MCF 10A (cell line): ENCODE results near the gene TRIM8. TPM values are rescaled to one million over a fixed set of nuclear protein-coding genes. Genes with fewer than 3 reads are reported as not detected.
A peak's percentile ranks its signal among the peaks of the same experiment; 100 is the strongest.

Experiments
- BruUV-seq: library from RNA; stranded (reverse); fragments of 400-500 nt; replicated peaks from 2 replicates; lab custom pipeline; 2021; lab: Mats Ljungman, UMichigan
- CTCF ChIA-PET: fragments of 300-600 bp; sonication (Branson Sonifier 250); formaldehyde crosslinking; extraction: SDS; loops from one replicate; lab custom pipeline; 2021; ENCODE audit warnings: antibody characterized with exemption, inconsistent platforms; lab: Yijun Ruan, JAX
- POLR2A ChIA-PET: fragments of 300-600, 350-650 bp; sonication (Branson Sonifier 250); formaldehyde crosslinking; extraction: SDS; loops from one replicate; lab custom pipeline; 2020; ENCODE audit warnings: antibody characterized with exemption, inconsistent platforms; lab: Yijun Ruan, JAX
- DNase-seq: peaks from one replicate; pipeline ENCODE4 v3.0.0-alpha.2; 2018; ENCODE audit not compliant: unreplicated experiment
- H3K27ac Mint-ChIP-seq: one replicate; pipeline ENCODE4 v1.8.0; 2022; ENCODE audit warnings: mild to moderate bottlenecking, low read depth, mixed read lengths; ENCODE audit not compliant: unreplicated experiment
- H3K27me3 Mint-ChIP-seq: one replicate; pipeline ENCODE4 v1.8.0; 2022; ENCODE audit warnings: mixed read lengths; ENCODE audit not compliant: insufficient read depth, unreplicated experiment
- H3K36me3 Mint-ChIP-seq: one replicate; pipeline ENCODE4 v1.8.0; 2022; ENCODE audit warnings: mild to moderate bottlenecking, moderate library complexity, mixed read lengths; ENCODE audit not compliant: insufficient read depth, unreplicated experiment
- H3K4me1 Mint-ChIP-seq: one replicate; pipeline ENCODE4 v1.8.0; 2022; ENCODE audit warnings: mixed read lengths; ENCODE audit not compliant: insufficient read depth, unreplicated experiment
- H3K4me3 Mint-ChIP-seq: one replicate; pipeline ENCODE4 v1.8.0; 2022; ENCODE audit warnings: mild to moderate bottlenecking, moderate library complexity, mixed read lengths; ENCODE audit not compliant: unreplicated experiment
- H3K9me3 Mint-ChIP-seq: one replicate; pipeline ENCODE4 v1.8.0; 2022; ENCODE audit warnings: mixed read lengths; ENCODE audit not compliant: unreplicated experiment
- intact Hi-C: fragments of 100-400 bp; cut with micrococcal nuclease; formaldehyde crosslinking; loops from 2 replicates; pipeline ENCODE4 v1.14.1; 2022
- total RNA-seq: library from RNA; stranded (reverse); gene quantifications from 2 replicates; pipeline ENCODE4 v1.2.3, GENCODE V29; 2022
- TF ChIP-seq, protein P1 (sequence below): fragments of 200-600 bp; IDR thresholded peaks from one replicate; pipeline ENCODE4 v1.8.0; 2022; ENCODE audit warnings: antibody characterized with exemption, mild to moderate bottlenecking; ENCODE audit not compliant: unreplicated experiment

TRIM8 gene
- total RNA-seq, 1 experiment from 2014 or later, result 78.1 TPM

DNA sequence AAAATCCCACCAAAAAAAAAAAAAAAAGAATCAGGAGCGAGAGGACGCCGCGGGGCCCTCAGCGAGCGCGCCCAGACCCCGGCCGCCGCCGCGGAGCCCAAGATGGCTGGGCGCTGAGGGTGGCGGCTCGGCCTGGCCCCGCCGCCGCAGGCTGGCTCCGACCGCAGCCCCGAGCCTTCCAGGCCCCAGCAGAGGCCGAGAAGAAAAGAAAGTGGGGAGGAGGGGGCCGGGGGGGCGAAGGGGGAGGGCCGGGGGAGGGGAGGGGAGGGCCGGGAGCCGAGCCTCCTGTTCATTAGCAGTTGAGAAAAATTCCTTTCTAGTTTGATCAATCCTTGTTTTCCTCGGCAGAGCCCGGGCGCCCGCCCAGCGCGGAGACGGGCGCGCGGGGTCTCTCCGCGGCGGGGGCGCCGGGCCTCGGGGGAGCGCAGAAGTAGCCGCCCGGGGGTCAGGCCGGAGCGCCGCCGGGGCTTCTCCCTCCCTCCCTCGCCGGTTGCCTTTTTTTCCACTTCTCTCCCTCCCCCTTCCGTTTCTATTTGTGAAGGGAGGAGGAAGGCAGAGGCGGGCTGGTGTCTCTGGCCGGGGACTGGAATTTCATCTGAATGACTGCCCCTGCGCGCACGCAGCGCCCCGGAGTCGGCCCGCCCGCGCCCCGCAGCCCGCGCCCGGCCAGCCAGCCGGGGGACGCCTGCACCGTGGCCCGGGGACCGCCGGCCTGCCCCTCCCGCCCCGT lies 778 bp upstream of the TRIM8 start:
- H3K36me3 Mint-ChIP-seq, result peaks cover 17% of the 10 kb centered on the region
- H3K9me3 Mint-ChIP-seq, result no peaks in the 10 kb centered on the region
- no TSS peak for BruUV-seq
- intact Hi-C loops, result loop anchor here (5.0 kb wide), 1 partner anchor 46 kb away; no protein-coding TSS in a partner anchor
- peaks cover 21% of the 10 kb centered on the region for H3K4me1 Mint-ChIP-seq
- H3K4me3 Mint-ChIP-seq, result peak overlapping the region; percentile 90
- DNase-seq, result peak; percentile 69
- POLR2A ChIA-PET, result interaction anchor here (0.6 to 3.8 kb wide), 18 partner anchors 16 to 529 kb away, joined by 3 to 115 read pairs (median 6); partner anchors contain the start of genes ACTR1A, ARL3, NFKB2 and SFXN2
- peak overlapping the region; percentile 85 for H3K27ac Mint-ChIP-seq
- TF ChIP-seq, protein P1, sequence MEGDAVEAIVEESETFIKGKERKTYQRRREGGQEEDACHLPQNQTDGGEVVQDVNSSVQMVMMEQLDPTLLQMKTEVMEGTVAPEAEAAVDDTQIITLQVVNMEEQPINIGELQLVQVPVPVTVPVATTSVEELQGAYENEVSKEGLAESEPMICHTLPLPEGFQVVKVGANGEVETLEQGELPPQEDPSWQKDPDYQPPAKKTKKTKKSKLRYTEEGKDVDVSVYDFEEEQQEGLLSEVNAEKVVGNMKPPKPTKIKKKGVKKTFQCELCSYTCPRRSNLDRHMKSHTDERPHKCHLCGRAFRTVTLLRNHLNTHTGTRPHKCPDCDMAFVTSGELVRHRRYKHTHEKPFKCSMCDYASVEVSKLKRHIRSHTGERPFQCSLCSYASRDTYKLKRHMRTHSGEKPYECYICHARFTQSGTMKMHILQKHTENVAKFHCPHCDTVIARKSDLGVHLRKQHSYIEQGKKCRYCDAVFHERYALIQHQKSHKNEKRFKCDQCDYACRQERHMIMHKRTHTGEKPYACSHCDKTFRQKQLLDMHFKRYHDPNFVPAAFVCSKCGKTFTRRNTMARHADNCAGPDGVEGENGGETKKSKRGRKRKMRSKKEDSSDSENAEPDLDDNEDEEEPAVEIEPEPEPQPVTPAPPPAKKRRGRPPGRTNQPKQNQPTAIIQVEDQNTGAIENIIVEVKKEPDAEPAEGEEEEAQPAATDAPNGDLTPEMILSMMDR, result no peak
- no peaks in the 10 kb centered on the region for H3K27me3 Mint-ChIP-seq
- CTCF ChIA-PET, result interaction anchor here (0.6 kb wide), 2 partner anchors 68 to 79 kb away, joined by 3 to 4 read pairs; no protein-coding TSS in a partner anchor

DNA sequence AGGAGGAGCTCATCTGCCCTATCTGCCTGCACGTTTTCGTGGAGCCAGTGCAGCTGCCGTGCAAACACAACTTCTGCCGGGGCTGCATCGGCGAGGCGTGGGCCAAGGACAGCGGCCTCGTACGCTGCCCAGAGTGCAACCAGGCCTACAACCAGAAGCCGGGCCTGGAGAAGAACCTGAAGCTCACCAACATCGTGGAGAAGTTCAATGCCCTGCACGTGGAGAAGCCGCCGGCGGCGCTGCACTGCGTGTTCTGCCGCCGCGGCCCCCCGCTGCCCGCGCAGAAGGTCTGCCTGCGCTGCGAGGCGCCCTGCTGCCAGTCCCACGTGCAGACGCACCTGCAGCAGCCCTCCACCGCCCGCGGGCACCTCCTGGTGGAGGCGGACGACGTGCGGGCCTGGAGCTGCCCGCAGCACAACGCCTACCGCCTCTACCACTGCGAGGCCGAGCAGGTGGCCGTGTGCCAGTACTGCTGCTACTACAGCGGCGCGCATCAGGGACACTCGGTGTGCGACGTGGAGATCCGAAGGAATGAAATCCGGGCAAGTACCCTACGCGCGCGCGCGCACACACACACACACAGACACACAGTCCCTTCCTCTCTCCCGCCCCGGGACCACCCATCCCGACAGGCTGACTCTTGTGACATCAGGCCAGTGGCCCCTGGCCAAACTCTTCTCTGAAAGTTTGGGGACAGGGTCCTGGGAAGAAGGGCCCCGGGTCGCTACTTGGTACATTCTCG lies 538 bp downstream of the TRIM8 start:
- Mint-ChIP-seq H3K9me3 (no peaks in the 10 kb centered on the region), H3K27me3 (no peaks in the 10 kb centered on the region), H3K27ac (peak overlapping the region; percentile 98), H3K36me3 (peaks cover 23% of the 10 kb centered on the region), H3K4me3 (peak overlapping the region; percentile 90), H3K4me1 (peaks cover 25% of the 10 kb centered on the region)
- ChIA-PET CTCF (interaction anchor here (0.5 to 2.0 kb wide), 8 partner anchors 18 to 512 kb away, joined by 3 to 6 read pairs (median 4); partner anchors contain the start of genes ARL3, PPRC1 and SFXN2), POLR2A (interaction anchor here (0.5 to 3.8 kb wide), 36 partner anchors 14 to 1612 kb away, joined by 3 to 115 read pairs (median 5); partner anchors contain the start of genes ACTR1A, ARL3, FBXL15 and NFKB2)
- intact Hi-C loops, result loop anchor here (1.0 to 5.0 kb wide), 2 partner anchors 48 to 142 kb away; partner anchors contain the start of gene SUFU
- TF ChIP-seq, protein P1, result peak; percentile 50
- BruUV-seq, result no TSS peak
- peak; percentile 82 for DNase-seq

GRCh38 chr10:102645388-102645740 lies 1.1 kb downstream of the TRIM8 start:
- peaks cover 25% of the 10 kb centered on the region for H3K4me1 Mint-ChIP-seq
- ChIA-PET CTCF (interaction anchor here (0.6 to 2.0 kb wide), 5 partner anchors 21 to 383 kb away, joined by 3 to 6 read pairs (median 4); partner anchors contain the start of genes ARL3 and SFXN2), POLR2A (interaction anchor here (0.6 to 3.8 kb wide), 32 partner anchors 10 to 1612 kb away, joined by 3 to 115 read pairs (median 6); partner anchors contain the start of genes ACTR1A, ARL3, BORCS7 and FBXL15)
- TF ChIP-seq, protein P1, result no peak
- peak overlapping the region; percentile 98 for H3K27ac Mint-ChIP-seq
- no peaks in the 10 kb centered on the region for H3K27me3 Mint-ChIP-seq
- no peaks in the 10 kb centered on the region for H3K9me3 Mint-ChIP-seq
- BruUV-seq, result TSS peak; percentile 83
- DNase-seq, result no peak
- H3K36me3 Mint-ChIP-seq, result peaks cover 23% of the 10 kb centered on the region
- intact Hi-C loops, result loop anchor here (1.0 kb wide), 1 partner anchor 142 kb away; the partner anchor contains the start of gene SUFU
- peak overlapping the region; percentile 90 for H3K4me3 Mint-ChIP-seq
